Mucosa of descending colon (tissue), 3 donors: ENCODE results near the gene LDLRAD2. TPM values are rescaled to one million over a fixed set of nuclear protein-coding genes. Genes with fewer than 3 reads are reported as not detected.
A peak's percentile ranks its signal among the peaks of the same experiment; 100 is the strongest.

ENCODE experiments used
- ATAC-seq: fragments of 200-7000 bp; cut with Tn5 transposase; one replicate; pipeline ENCODE4 v1.9.1; 2020; ENCODE audit warnings: mild to moderate bottlenecking, moderate library complexity
- DNase-seq, 3 donors: peaks; one replicate each; pipeline ENCODE4 v3.0.0-alpha.2; 2020
- H3K36me3 ChIP-seq: fragments of 200-600 bp; one replicate; pipeline ENCODE4 v1.8.0; 2021; ENCODE audit warnings: low read depth, mild to moderate bottlenecking
- H3K4me1 ChIP-seq: fragments of 200-600 bp; one replicate; pipeline ENCODE4 v1.8.0; 2021; ENCODE audit warnings: low read depth, mild to moderate bottlenecking
- H3K4me3 ChIP-seq: fragments of 200-600 bp; one replicate; pipeline ENCODE4 v1.8.0; 2021; ENCODE audit warnings: mild to moderate bottlenecking
- H3K9me3 ChIP-seq: fragments of 200-600 bp; one replicate; pipeline ENCODE4 v1.8.0; 2021; ENCODE audit warnings: mild to moderate bottlenecking
- CTCF ChIP-seq: fragments of 200-600 bp; IDR thresholded peaks from one replicate; pipeline ENCODE4 v1.8.0; 2022; ENCODE audit warnings: antibody characterized with exemption, mild to moderate bottlenecking
- intact Hi-C, 2 donors: fragments of 100-400 bp; cut with DNase I in 1 of 2; cut with micrococcal nuclease in 1 of 2; formaldehyde crosslinking; loops; one replicate each; pipeline versions ENCODE4 v1.11.0 to v1.11.1; 2022; cut with DNase I, micrococcal nuclease
- total RNA-seq, 3 donors: library from RNA; stranded (reverse); fragmentation: NEBNext Ultra II Directional in 2 of 3; extraction: Animal tissue kit (Norgen Biotek cat#: 25700) in 2 of 3; gene quantifications; one replicate each; pipeline versions ENCODE4 v1.2.1 to v1.2.4, GENCODE V29; 2021 to 2023
- donor health status: DM: no; HTN: no; CAD: no; lungs with moderate emphysema.
- donor health status: DM: no; HTN: no; CAD: no.
- donor health status: DM: no; HTN: yes; CAD: no.

The LDLRAD2 gene
- total RNA-seq, 3 donors from 2014 or later = 0.09 to 0.27 (median 0.19) TPM

DNA sequence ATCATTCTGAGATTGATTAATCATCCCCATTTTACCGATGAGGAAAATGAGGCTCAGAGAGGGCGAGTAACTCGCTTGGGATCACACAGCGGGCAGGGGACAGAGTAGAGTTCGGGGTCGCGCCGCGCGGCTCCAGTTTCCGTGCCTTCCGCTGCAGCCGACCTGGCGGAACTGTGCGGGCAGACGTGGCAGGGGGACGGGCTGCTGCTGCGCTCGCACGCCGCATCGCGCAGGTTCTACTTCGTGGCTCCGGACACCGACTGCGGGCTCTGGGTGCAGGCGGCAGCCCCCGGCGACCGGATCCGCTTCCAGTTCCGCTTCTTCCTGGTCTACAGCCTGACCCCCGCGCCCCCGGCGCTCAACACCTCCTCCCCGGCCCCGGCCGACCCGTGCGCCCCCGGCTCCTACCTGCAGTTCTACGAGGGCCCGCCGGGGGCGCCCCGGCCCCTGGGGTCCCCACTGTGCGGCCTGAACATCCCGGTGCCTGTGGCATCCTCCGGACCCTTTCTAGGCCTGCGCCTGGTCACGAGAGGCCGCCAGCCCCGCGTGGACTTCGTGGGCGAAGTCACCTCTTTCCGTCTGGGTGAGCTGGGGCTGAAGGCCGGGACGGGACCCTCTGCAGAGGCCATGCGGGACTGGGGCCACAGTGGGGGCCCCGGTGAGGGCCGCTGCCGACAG lies 2.3 kb downstream of the LDLRAD2 start:
- peak; percentile 31 for TF ChIP-seq CTCF
- ATAC-seq = peak; percentile 57
- peak in 1 of 3 donors; percentile 51 for DNase-seq

GRCh38 chr1:21814981-21815582 lies 3.0 kb downstream of the LDLRAD2 start:
- TF ChIP-seq CTCF = no peak
- no peaks in the 10 kb centered on the region for H3K9me3 ChIP-seq
- intact Hi-C loops = no loop called here
- H3K4me1 ChIP-seq = no peaks in the 10 kb centered on the region
- H3K36me3 ChIP-seq = no peaks in the 10 kb centered on the region
- ATAC-seq (no peak), DNase-seq (no peak)
- no peak overlapping the region for H3K4me3 ChIP-seq

More for the DNA sequence above, 2.3 kb downstream of the LDLRAD2 start:
- Histone ChIP-seq H3K4me1 (no peaks in the 10 kb centered on the region), H3K4me3 (no peak overlapping the region), H3K36me3 (no peaks in the 10 kb centered on the region), H3K9me3 (no peaks in the 10 kb centered on the region)
- intact Hi-C loops = no loop called here

GRCh38 chr1:21815724-21816321 lies 3.8 kb downstream of the LDLRAD2 start:
- H3K9me3 ChIP-seq = no peaks in the 10 kb centered on the region
- DNase-seq = no peak

DNA sequence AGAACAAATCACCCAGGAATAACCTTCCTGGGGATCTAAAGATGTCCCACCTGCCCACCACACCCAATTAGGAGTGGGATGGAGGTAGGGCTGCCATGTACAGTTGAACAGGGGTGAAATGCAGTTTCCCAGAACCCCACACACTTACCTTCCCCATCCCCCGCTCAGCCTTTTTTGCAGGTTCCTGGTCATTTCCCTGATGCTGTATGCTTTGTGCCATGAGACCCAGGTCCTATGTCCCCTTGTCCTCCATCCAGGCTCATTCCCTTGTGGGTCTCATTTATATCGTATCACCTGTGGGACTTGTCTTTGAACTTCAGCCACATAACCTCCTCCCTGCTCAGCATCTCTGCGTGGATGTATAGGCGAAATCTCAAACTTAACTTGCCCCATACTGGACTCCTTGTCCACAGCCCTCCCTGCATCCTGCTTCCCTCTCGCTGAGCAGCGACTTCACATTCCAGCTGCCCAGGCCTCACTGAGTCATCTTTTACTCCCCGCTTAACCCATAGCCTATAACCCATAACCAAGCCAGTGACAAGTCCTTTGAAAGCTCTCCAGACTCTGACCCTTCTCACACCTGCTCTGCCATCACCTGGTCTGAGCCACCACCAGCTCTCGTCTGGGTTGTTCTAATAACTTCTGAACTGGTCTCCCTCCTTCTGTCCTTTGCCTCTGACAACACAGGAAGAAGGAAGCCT lies 4.7 kb downstream of the LDLRAD2 start:
- no peak for DNase-seq
- intact Hi-C loops = no loop called here
- no peaks in the 10 kb centered on the region for H3K4me1 ChIP-seq
- H3K4me3 ChIP-seq = no peak overlapping the region
- H3K36me3 ChIP-seq = no peaks in the 10 kb centered on the region
- peak; percentile 54 for ATAC-seq
- no peak for TF ChIP-seq CTCF
- H3K9me3 ChIP-seq = no peaks in the 10 kb centered on the region

More at GRCh38 chr1:21815724-21816321, 3.8 kb downstream of the LDLRAD2 start:
- TF ChIP-seq CTCF = no peak
- no peaks in the 10 kb centered on the region for H3K4me1 ChIP-seq
- no peak overlapping the region for H3K4me3 ChIP-seq
- intact Hi-C loops = no loop called here
- no peak for ATAC-seq
- no peaks in the 10 kb centered on the region for H3K36me3 ChIP-seq

- peak in 2 of 3 donors; percentile 56 to 69 for DNase-seq
- Histone ChIP-seq H3K4me1 (no peaks in the 10 kb centered on the region), H3K9me3 (no peaks in the 10 kb centered on the region), H3K4me3 (no peak overlapping the region), H3K36me3 (no peaks in the 10 kb centered on the region)
- intact Hi-C loops = no loop called here
- TF ChIP-seq CTCF = no peak
- peak; percentile 81 for ATAC-seq
Observed at GRCh38 chr1:21818656-21819055, 6.6 kb downstream of the LDLRAD2 start.
